Measurements from ENCODE around the gene PRR13. TPM values are rescaled to one million over a fixed set of nuclear protein-coding genes. Genes with fewer than 3 reads are reported as not detected.

PRR13 gene
- total and polyA plus RNA-seq, 12 donors, result 68.2 to 407 (median 129) TPM

DNA sequence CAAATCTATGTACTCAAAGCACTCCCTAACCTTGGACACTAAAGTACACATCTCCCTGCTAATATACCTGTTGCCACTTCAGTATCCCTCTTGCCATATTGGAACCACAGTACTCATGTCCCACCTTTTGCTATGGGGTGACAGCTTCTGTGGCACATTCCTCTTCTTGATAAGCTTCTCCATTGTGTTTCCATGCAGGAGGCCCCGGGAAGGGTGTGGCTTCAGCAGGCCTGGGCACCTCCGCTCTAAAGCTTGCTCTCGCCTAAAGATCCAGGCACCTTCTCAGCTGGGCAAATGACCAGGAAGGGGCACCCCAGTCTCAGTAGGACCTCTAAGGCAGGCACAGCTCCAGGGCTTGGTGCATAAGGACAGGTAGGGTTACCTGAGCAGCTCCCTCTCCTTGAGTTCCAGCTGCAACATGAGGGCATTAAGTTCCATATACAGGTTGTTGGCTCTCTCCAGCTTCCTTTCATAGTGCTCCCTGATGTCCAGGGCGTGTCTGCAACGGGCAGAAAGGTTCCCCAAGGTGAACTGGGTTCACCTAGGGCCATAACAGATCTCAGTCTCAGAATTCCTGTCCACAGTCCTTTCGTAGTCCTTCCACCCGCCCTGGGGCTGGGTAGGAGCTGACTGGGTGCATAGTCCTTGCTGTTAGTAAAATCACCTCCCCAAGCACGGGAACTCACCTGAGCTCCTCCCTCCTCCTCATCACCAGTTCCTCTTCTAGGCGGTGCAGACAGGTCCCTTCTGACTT lies 41.9 kb downstream of the PRR13 start:
- no peaks in the 10 kb centered on the region for H3K27me3 ChIP-seq
- peaks cover 0 to 72% of the 10 kb centered on the region in 2 donors for H3K36me3 ChIP-seq (replicated peaks in 1 of 2)
- peaks cover 0 to 23% of the 10 kb centered on the region in 2 donors for H3K4me1 ChIP-seq (replicated peaks in 1 of 2)
- no peak overlapping the region for H3K4me3 ChIP-seq
- WGBS, 4 donors, result 80 to 88% (median 86%) methylated on average over 9 of the region's 9 CpGs
- intact Hi-C loops (cut with DNase I), result no loop called here
- H3K9me3 ChIP-seq (replicated peaks in 1 of 3), result no peaks in the 10 kb centered on the region
- peak overlapping the region in 2 of 5 donors; percentile 15 to 41 for H3K27ac ChIP-seq
- TF ChIP-seq, protein P1, sequence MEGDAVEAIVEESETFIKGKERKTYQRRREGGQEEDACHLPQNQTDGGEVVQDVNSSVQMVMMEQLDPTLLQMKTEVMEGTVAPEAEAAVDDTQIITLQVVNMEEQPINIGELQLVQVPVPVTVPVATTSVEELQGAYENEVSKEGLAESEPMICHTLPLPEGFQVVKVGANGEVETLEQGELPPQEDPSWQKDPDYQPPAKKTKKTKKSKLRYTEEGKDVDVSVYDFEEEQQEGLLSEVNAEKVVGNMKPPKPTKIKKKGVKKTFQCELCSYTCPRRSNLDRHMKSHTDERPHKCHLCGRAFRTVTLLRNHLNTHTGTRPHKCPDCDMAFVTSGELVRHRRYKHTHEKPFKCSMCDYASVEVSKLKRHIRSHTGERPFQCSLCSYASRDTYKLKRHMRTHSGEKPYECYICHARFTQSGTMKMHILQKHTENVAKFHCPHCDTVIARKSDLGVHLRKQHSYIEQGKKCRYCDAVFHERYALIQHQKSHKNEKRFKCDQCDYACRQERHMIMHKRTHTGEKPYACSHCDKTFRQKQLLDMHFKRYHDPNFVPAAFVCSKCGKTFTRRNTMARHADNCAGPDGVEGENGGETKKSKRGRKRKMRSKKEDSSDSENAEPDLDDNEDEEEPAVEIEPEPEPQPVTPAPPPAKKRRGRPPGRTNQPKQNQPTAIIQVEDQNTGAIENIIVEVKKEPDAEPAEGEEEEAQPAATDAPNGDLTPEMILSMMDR (IDR thresholded peaks at IDR 0.05), result no peak
- no peak for TF ChIP-seq POLR2A (IDR thresholded peaks at IDR 0.05)
- peak in 3 of 7 donors; percentile 21 to 55 (median 38) for DNase-seq

GRCh38 chr12:53483979-53484377 lies 42.4 kb downstream of the PRR13 start:
- no peaks in the 10 kb centered on the region for H3K27me3 ChIP-seq
- no peaks in the 10 kb centered on the region for H3K9me3 ChIP-seq (replicated peaks in 1 of 3)
- DNase-seq, result peak in 1 of 7 donors; percentile 21
- no peak overlapping the region for H3K4me3 ChIP-seq
- H3K36me3 ChIP-seq (replicated peaks in 1 of 2), result peaks cover 0 to 66% of the 10 kb centered on the region in 2 donors
- no peak overlapping the region for H3K27ac ChIP-seq
- intact Hi-C loops (cut with DNase I), result no loop called here
- TF ChIP-seq, protein P1 (IDR thresholded peaks at IDR 0.05), result no peak
- TF ChIP-seq POLR2A (IDR thresholded peaks at IDR 0.05), result no peak
- peaks cover 0 to 18% of the 10 kb centered on the region in 2 donors for H3K4me1 ChIP-seq (replicated peaks in 1 of 2)
- 88 to 96% (median 93%) methylated on average over 4 of the region's 4 CpGs for WGBS, 4 donors

DNA sequence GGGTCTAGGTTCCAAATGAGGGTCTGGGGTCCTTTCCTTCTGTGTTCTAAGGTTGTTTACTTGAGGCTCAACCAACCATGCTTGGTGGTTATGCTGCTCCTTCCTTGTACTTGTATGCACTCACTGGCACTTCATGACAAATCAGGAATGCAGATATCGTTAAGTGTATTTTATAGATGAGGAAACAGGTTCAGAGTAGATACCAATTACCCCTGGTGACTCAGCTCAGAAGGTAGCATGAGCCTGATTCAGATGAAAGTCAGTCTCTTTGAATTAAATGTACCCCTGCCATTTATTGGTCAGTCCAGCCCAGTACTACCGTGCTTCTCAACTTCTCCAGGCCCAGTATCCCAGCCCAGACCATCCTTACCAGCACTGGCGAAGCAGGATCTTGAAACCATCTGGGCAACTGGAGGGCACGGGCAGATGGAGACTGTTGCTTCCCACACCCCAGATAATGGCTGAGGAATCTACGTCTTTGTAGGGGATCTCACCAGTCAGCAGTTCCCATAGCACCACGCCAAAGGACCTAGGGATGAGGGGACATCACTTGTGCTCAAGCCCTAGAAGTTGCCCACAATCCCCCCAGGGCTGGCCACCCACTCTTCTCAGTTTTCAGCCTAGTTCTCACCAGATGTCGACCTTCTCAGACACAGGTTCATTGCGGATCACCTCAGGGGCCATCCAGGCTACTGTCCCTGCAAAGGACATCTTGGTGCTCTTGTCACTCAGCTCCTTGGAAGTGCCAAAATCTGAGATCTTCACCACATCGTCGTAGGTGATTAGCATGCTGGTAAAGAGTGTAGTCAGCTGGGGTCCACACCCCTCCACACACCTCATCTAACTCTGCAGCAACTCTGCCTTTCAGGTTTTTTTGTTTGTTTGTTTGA lies 43.4 kb downstream of the PRR13 start:
- intact Hi-C loops (cut with DNase I), result no loop called here
- peak in 1 of 7 donors; percentile 52 for DNase-seq
- peaks cover 0 to 56% of the 10 kb centered on the region in 2 donors for H3K36me3 ChIP-seq (replicated peaks in 1 of 2)

More for the DNA sequence above, 43.4 kb downstream of the PRR13 start:
- Histone ChIP-seq H3K4me3 (no peak overlapping the region), H3K27me3 (no peaks in the 10 kb centered on the region), H3K27ac (no peak overlapping the region), H3K4me1 (replicated peaks in 1 of 2) (peaks cover 0 to 15% of the 10 kb centered on the region in 2 donors), H3K9me3 (replicated peaks in 1 of 3) (no peaks in the 10 kb centered on the region)
- WGBS, 4 donors, result 88 to 93% (median 92%) methylated on average over 7 to 10 of the region's 10 CpGs
- TF ChIP-seq, protein P1 (IDR thresholded peaks at IDR 0.05), result no peak
- TF ChIP-seq POLR2A (IDR thresholded peaks at IDR 0.05), result no peak

Measured in adrenal gland (tissue), 12 donors.